ENCODE results near the gene FMO3.

FMO3 gene

GRCh38 chr1:171158096-171158495 is 67.4 kb downstream of the FMO3 start:
- TF ChIP-seq REST (IDR thresholded peaks at IDR 0.05; ENCODE audit: insufficient read depth in 1 of 2, low read depth in 2 of 2, low read length in 2 of 2), result no peak
- TF ChIP-seq SIN3A (IDR thresholded peaks at IDR 0.05; ENCODE audit: borderline replicate concordance, insufficient read depth, low read length), result no peak
- TF ChIP-seq FOXP2 (optimal IDR thresholded peaks at IDR 0.05; ENCODE audit: borderline replicate concordance, extremely low read depth, extremely low read length, insufficient read depth), result no peak
- no peak for TF ChIP-seq POLR2AphosphoS5 (IDR thresholded peaks at IDR 0.05; ENCODE audit: low read depth, low read length)
- TF ChIP-seq TAF1 (IDR thresholded peaks at IDR 0.05; ENCODE audit: borderline replicate concordance, insufficient read depth, low read length), result no peak

GRCh38 chr1:171158551-171158950 is 67.8 kb downstream of the FMO3 start:
- TF ChIP-seq FOXP2 (optimal IDR thresholded peaks at IDR 0.05; ENCODE audit: borderline replicate concordance, extremely low read depth, extremely low read length, insufficient read depth) (no peak), REST (IDR thresholded peaks at IDR 0.05; ENCODE audit: insufficient read depth in 1 of 2, low read depth in 2 of 2, low read length in 2 of 2) (no peak), TAF1 (IDR thresholded peaks at IDR 0.05; ENCODE audit: borderline replicate concordance, insufficient read depth, low read length) (no peak), POLR2AphosphoS5 (IDR thresholded peaks at IDR 0.05; ENCODE audit: low read depth, low read length) (no peak), SIN3A (IDR thresholded peaks at IDR 0.05; ENCODE audit: borderline replicate concordance, insufficient read depth, low read length) (no peak)

- TF ChIP-seq SIN3A (IDR thresholded peaks at IDR 0.05; ENCODE audit: borderline replicate concordance, insufficient read depth, low read length) (no peak), REST (IDR thresholded peaks at IDR 0.05; ENCODE audit: insufficient read depth in 1 of 2, low read depth in 2 of 2, low read length in 2 of 2) (no peak), FOXP2 (optimal IDR thresholded peaks at IDR 0.05; ENCODE audit: borderline replicate concordance, extremely low read depth, extremely low read length, insufficient read depth) (no peak), POLR2AphosphoS5 (IDR thresholded peaks at IDR 0.05; ENCODE audit: low read depth, low read length) (no peak), TAF1 (IDR thresholded peaks at IDR 0.05; ENCODE audit: borderline replicate concordance, insufficient read depth, low read length) (no peak)
These were observed 68.4 kb downstream of the FMO3 start for GRCh38 chr1:171159148-171159547.

- no peak for TF ChIP-seq POLR2AphosphoS5 (IDR thresholded peaks at IDR 0.05; ENCODE audit: low read depth, low read length)
- TF ChIP-seq FOXP2 (optimal IDR thresholded peaks at IDR 0.05; ENCODE audit: borderline replicate concordance, extremely low read depth, extremely low read length, insufficient read depth), result no peak
- no peak for TF ChIP-seq REST (IDR thresholded peaks at IDR 0.05; ENCODE audit: insufficient read depth in 1 of 2, low read depth in 2 of 2, low read length in 2 of 2)
- no peak for TF ChIP-seq SIN3A (IDR thresholded peaks at IDR 0.05; ENCODE audit: borderline replicate concordance, insufficient read depth, low read length)
- no peak for TF ChIP-seq TAF1 (IDR thresholded peaks at IDR 0.05; ENCODE audit: borderline replicate concordance, insufficient read depth, low read length)
These were observed 69.5 kb downstream of the FMO3 start for GRCh38 chr1:171160211-171160610.
